SU-DHL-6 (cell line): ENCODE data around the gene CSNK2A3.

Experiments used
- H2AFZ ChIP-seq: fragments of 200-600 bp; sonication (generic); 2 replicates; pipeline ENCODE4 v1.6.1; 2014; ENCODE audit warnings: low read depth, mild to moderate bottlenecking, moderate library complexity, mixed read lengths, antibody characterized with exemption, low read length; ENCODE audit not compliant: severe bottlenecking
- H3F3A ChIP-seq: fragments of 200-600 bp; shearing (Covaris generic); 2 replicates; pipeline ENCODE4 v1.6.0; 2016; ENCODE audit warnings: antibody characterized with exemption, mild to moderate bottlenecking; ENCODE audit not compliant: insufficient read depth
- H3K27ac ChIP-seq: fragments of 200-600 bp; sonication (generic); 2 replicates; pipeline ENCODE4 v1.5.1; 2016; ENCODE audit warnings: low read depth, mild to moderate bottlenecking, low read length, moderate library complexity, mixed read lengths
- H3K27me3 ChIP-seq: fragments of 200-600 bp; sonication (generic), shearing (Covaris generic); 2 replicates; pipeline ENCODE4 v1.6.0; 2014; ENCODE audit warnings: mild to moderate bottlenecking, low read length
- H3K36me3 ChIP-seq: fragments of 200-600 bp; sonication (generic); 2 replicates; pipeline ENCODE4 v1.6.1; 2014; ENCODE audit warnings: mild to moderate bottlenecking, low read length, mixed read lengths
- H3K4me2 ChIP-seq: fragments of 300-600, 200-600 bp; shearing (Covaris generic), sonication (generic); 2 replicates; pipeline ENCODE4 v1.6.0; 2014; ENCODE audit warnings: low read length, low read depth, mild to moderate bottlenecking; ENCODE audit not compliant: poor library complexity, severe bottlenecking
- H3K4me3 ChIP-seq: fragments of 200-600 bp; sonication (generic); 2 replicates; pipeline ENCODE4 v1.5.1; 2014; ENCODE audit warnings: antibody characterized with exemption, low read length, mild to moderate bottlenecking, mixed read lengths; ENCODE audit not compliant: insufficient read depth, poor library complexity, severe bottlenecking
- H3K79me2 ChIP-seq: fragments of 200-600 bp; sonication (generic); 2 replicates; pipeline ENCODE4 v1.6.1; 2014; ENCODE audit warnings: mild to moderate bottlenecking, low read length, moderate library complexity; ENCODE audit not compliant: insufficient read depth
- H3K9ac ChIP-seq: fragments of 200-600 bp; sonication (generic); 2 replicates; pipeline ENCODE4 v1.7.0; 2014; ENCODE audit warnings: mild to moderate bottlenecking, low read length
- H3K9me2 ChIP-seq: fragments of 200-600 bp; sonication (generic); replicated peaks from 2 replicates; pipeline ENCODE4 v1.6.1; 2014; ENCODE audit warnings: low read length; ENCODE audit not compliant: insufficient read depth
- H3K9me3 ChIP-seq: fragments of 200-600 bp; sonication (generic); 2 replicates; pipeline ENCODE4 v1.6.1; 2014; ENCODE audit warnings: low read length, mixed read lengths; ENCODE audit not compliant: insufficient read depth
- H4K20me1 ChIP-seq: fragments of 200-600 bp; sonication (generic); 2 replicates; pipeline ENCODE4 v1.6.1; 2014; ENCODE audit warnings: low read depth, mild to moderate bottlenecking, antibody characterized with exemption, low read length, moderate library complexity, mixed read lengths
- CTCF ChIP-seq: fragments of 200-600 bp; sonication (generic); IDR thresholded peaks from one replicate; pipeline ENCODE4 v1.5.1; 2017; ENCODE audit warnings: antibody characterized with exemption, mild to moderate bottlenecking, low read length, moderate library complexity; ENCODE audit not compliant: insufficient read depth, poor library complexity, severe bottlenecking
- EZH2phosphoT487 ChIP-seq: fragments of 200-600 bp; sonication (generic), shearing (Covaris generic); conservative IDR thresholded peaks from 2 replicates; pipeline ENCODE4 v1.6.1; 2018; ENCODE audit warnings: mild to moderate bottlenecking, antibody characterized with exemption, low read length, moderate library complexity, mixed read lengths

Gene CSNK2A3

GRCh38 chr11:11318961-11319360 is 34.1 kb downstream of the CSNK2A3 start:
- no peak overlapping the region for H3K4me3 ChIP-seq
- H3F3A ChIP-seq: no peaks in the 10 kb centered on the region
- no peaks in the 10 kb centered on the region for H3K27me3 ChIP-seq
- no peaks in the 10 kb centered on the region for H3K36me3 ChIP-seq
- H3K4me2 ChIP-seq: no peak overlapping the region
- H3K79me2 ChIP-seq: no peaks in the 10 kb centered on the region
- no peaks in the 10 kb centered on the region for H4K20me1 ChIP-seq
- no peak overlapping the region for H2AFZ ChIP-seq
- no peak overlapping the region for H3K27ac ChIP-seq
- H3K9ac ChIP-seq: no peak overlapping the region
- no peak for TF ChIP-seq EZH2phosphoT487
- H3K9me3 ChIP-seq: no peaks in the 10 kb centered on the region
- H3K9me2 ChIP-seq: no peaks in the 10 kb centered on the region

- no peak overlapping the region for H3K27ac ChIP-seq
Observed at GRCh38 chr11:11318461-11318860, 34.6 kb downstream of the CSNK2A3 start.

GRCh38 chr11:11316651-11317230 is 36.3 kb downstream of the CSNK2A3 start:
- Histone ChIP-seq H3K27ac (no peak overlapping the region), H4K20me1 (no peaks in the 10 kb centered on the region), H3K79me2 (no peaks in the 10 kb centered on the region), H3K9me2 (no peaks in the 10 kb centered on the region), H3F3A (no peaks in the 10 kb centered on the region), H3K36me3 (no peaks in the 10 kb centered on the region), H2AFZ (no peak overlapping the region), H3K4me2 (no peak overlapping the region), H3K27me3 (no peaks in the 10 kb centered on the region), H3K9me3 (no peaks in the 10 kb centered on the region), H3K9ac (no peak overlapping the region), H3K4me3 (no peak overlapping the region)
- TF ChIP-seq EZH2phosphoT487: no peak
- TF ChIP-seq CTCF: no peak

More at GRCh38 chr11:11318461-11318860, 34.6 kb downstream of the CSNK2A3 start:
- Histone ChIP-seq H4K20me1 (no peaks in the 10 kb centered on the region), H3F3A (no peaks in the 10 kb centered on the region), H3K9ac (no peak overlapping the region), H3K4me3 (no peak overlapping the region), H3K9me2 (no peaks in the 10 kb centered on the region), H3K79me2 (no peaks in the 10 kb centered on the region), H3K36me3 (no peaks in the 10 kb centered on the region), H3K27me3 (no peaks in the 10 kb centered on the region), H3K9me3 (no peaks in the 10 kb centered on the region), H3K4me2 (no peak overlapping the region), H2AFZ (no peak overlapping the region)
- TF ChIP-seq EZH2phosphoT487 (no peak), CTCF (no peak)

GRCh38 chr11:11313902-11314692 is 39.0 kb downstream of the CSNK2A3 start:
- Histone ChIP-seq H3K9me2 (no peaks in the 10 kb centered on the region), H2AFZ (no peak overlapping the region), H3F3A (no peaks in the 10 kb centered on the region), H3K9ac (no peak overlapping the region), H3K79me2 (no peaks in the 10 kb centered on the region), H3K9me3 (no peaks in the 10 kb centered on the region), H3K27me3 (no peaks in the 10 kb centered on the region), H3K36me3 (no peaks in the 10 kb centered on the region), H3K4me3 (no peak overlapping the region), H4K20me1 (no peaks in the 10 kb centered on the region), H3K27ac (no peak overlapping the region), H3K4me2 (no peak overlapping the region)
- TF ChIP-seq CTCF (no peak), EZH2phosphoT487 (no peak)
